ENCODE data around the gene GDI1. TPM values are rescaled to one million over a fixed set of nuclear protein-coding genes. Genes with fewer than 3 reads are reported as not detected.

The GDI1 gene
- total RNA-seq, 4 donors from 2014 or later: 65.2 to 278 (median 117) TPM

Small RNAs within 50 kb of the gene (small RNA-seq; reads per million reads assigned to genes)
- 0 reads per million in 2 donors for gene MIR6858
- gene SNORA70: 0 reads per million in 2 donors

Other genes starting within 250 kb of the GDI1 start
- not detected for gene OPN1MW2, start 217.4 kb upstream of the GDI1 start, total RNA-seq
- gene OPN1MW3, start 179.6 kb upstream of the GDI1 start, total RNA-seq: not detected
- not detected for gene TEX28, start 142.0 kb upstream of the GDI1 start, total RNA-seq
- gene TKTL1, start 141.4 kb upstream of the GDI1 start, total RNA-seq: not detected
- 100 to 1,000 TPM; 143 to 663 (median 328) TPM for gene FLNA, start 62.5 kb upstream of the GDI1 start, total RNA-seq
- 10 to 100 TPM; 21.7 to 31.4 (median 26.6) TPM for gene EMD, start 57.9 kb upstream of the GDI1 start, total RNA-seq
- gene RPL10, start 38.8 kb upstream of the GDI1 start, total RNA-seq: 1,000 to 10,000 TPM; 1,992 to 4,644 (median 2,626) TPM
- 10 to 100 TPM; 23.9 to 41.2 (median 32.2) TPM for gene DNASE1L1, start 27.9 kb upstream of the GDI1 start, total RNA-seq
- 100 to 1,000 TPM; 105 to 147 (median 112) TPM for gene TAFAZZIN, start 25.6 kb upstream of the GDI1 start, total RNA-seq
- gene ATP6AP1, start 8.5 kb upstream of the GDI1 start, total RNA-seq: 10 to 100 TPM; 11.6 to 80.0 (median 54.9) TPM
- 100 to 1,000 TPM in 1 of 4 donors, 10 to 100 TPM in 3; 35.6 to 212 (median 54.6) TPM for gene FAM50A, start 7.0 kb downstream of the GDI1 start, total RNA-seq
- 10 to 100 TPM; 38.0 to 54.6 (median 48.4) TPM for gene PLXNA3, start 21.1 kb downstream of the GDI1 start, total RNA-seq
- gene LAGE3, start 42.1 kb downstream of the GDI1 start, total RNA-seq: 10 to 100 TPM in 3 of 4 donors, 1 to 10 TPM in 1; 8.5 to 15.7 (median 10.8) TPM
- 10 to 100 TPM; 20.6 to 45.9 (median 34.6) TPM for gene UBL4A, start 49.5 kb downstream of the GDI1 start, total RNA-seq
- gene SLC10A3, start 53.5 kb downstream of the GDI1 start, total RNA-seq: 10 to 100 TPM; 11.6 to 19.8 (median 16.5) TPM
- 100 to 1,000 TPM in 2 of 4 donors, 10 to 100 TPM in 2; 18.2 to 117 (median 101) TPM for gene FAM3A, start 79.1 kb downstream of the GDI1 start, total RNA-seq
- 10 to 100 TPM; 14.0 to 65.2 (median 43.1) TPM for gene G6PD, start 109.7 kb downstream of the GDI1 start, total RNA-seq
- gene IKBKG, start 110.5 kb downstream of the GDI1 start, total RNA-seq: 10 to 100 TPM; 11.9 to 74.3 (median 23.3) TPM
- not detected for gene CTAG1A, start 148.0 kb downstream of the GDI1 start, total RNA-seq
- gene CTAG1B, start 182.1 kb downstream of the GDI1 start, total RNA-seq: not detected
- gene CTAG2, start 216.4 kb downstream of the GDI1 start, total RNA-seq: not detected

Data from Peyer's patch (tissue), 4 donors.